ENCODE results near the gene TPSD1.

The TPSD1 gene

GRCh38 chr16:1216681-1217400 lies 39.0 kb upstream of the TPSD1 start:
- Histone ChIP-seq H3K9me2 (replicated peaks; ENCODE audit: insufficient read depth, low read length) (no peaks in the 10 kb centered on the region), H4K20me1 (ENCODE audit: low read depth, low read length) (no peaks in the 10 kb centered on the region), H3K4me3 (ENCODE audit: insufficient read depth, low read length, poor library complexity, severe bottlenecking) (no peak overlapping the region), H3K4me2 (ENCODE audit: low read depth, low read length, poor library complexity, severe bottlenecking) (no peak overlapping the region), H3K36me3 (ENCODE audit: low read length) (no peaks in the 10 kb centered on the region), H3K79me2 (ENCODE audit: insufficient read depth, low read length) (no peaks in the 10 kb centered on the region), H3K9me3 (ENCODE audit: insufficient read depth, low read length) (no peaks in the 10 kb centered on the region), H3F3A (ENCODE audit: insufficient read depth) (no peaks in the 10 kb centered on the region), H3K27ac (ENCODE audit: low read depth, low read length) (no peak overlapping the region), H2AFZ (ENCODE audit: low read depth, low read length, severe bottlenecking) (no peak overlapping the region), H3K27me3 (ENCODE audit: low read length) (no peaks in the 10 kb centered on the region), H3K9ac (ENCODE audit: low read length) (no peak overlapping the region)
- TF ChIP-seq CTCF (IDR thresholded peaks at IDR 0.05; ENCODE audit: insufficient read depth, low read length, poor library complexity, severe bottlenecking), result no peak
- TF ChIP-seq EZH2phosphoT487 (conservative IDR thresholded peaks at IDR 0.05; ENCODE audit: low read length), result no peak

- Histone ChIP-seq H3K9me2 (replicated peaks; ENCODE audit: insufficient read depth, low read length) (no peaks in the 10 kb centered on the region), H3K27me3 (ENCODE audit: low read length) (no peaks in the 10 kb centered on the region), H3K36me3 (ENCODE audit: low read length) (no peaks in the 10 kb centered on the region), H3K79me2 (ENCODE audit: insufficient read depth, low read length) (no peaks in the 10 kb centered on the region), H3K9me3 (ENCODE audit: insufficient read depth, low read length) (no peaks in the 10 kb centered on the region), H3K27ac (ENCODE audit: low read depth, low read length) (no peak overlapping the region), H4K20me1 (ENCODE audit: low read depth, low read length) (no peaks in the 10 kb centered on the region), H3K4me2 (ENCODE audit: low read depth, low read length, poor library complexity, severe bottlenecking) (no peak overlapping the region), H3K9ac (ENCODE audit: low read length) (no peak overlapping the region), H3K4me3 (ENCODE audit: insufficient read depth, low read length, poor library complexity, severe bottlenecking) (no peak overlapping the region), H3F3A (ENCODE audit: insufficient read depth) (no peaks in the 10 kb centered on the region), H2AFZ (ENCODE audit: low read depth, low read length, severe bottlenecking) (no peak overlapping the region)
- TF ChIP-seq CTCF (IDR thresholded peaks at IDR 0.05; ENCODE audit: insufficient read depth, low read length, poor library complexity, severe bottlenecking) (no peak), EZH2phosphoT487 (conservative IDR thresholded peaks at IDR 0.05; ENCODE audit: low read length) (no peak)
Measured at GRCh38 chr16:1217526-1217925, 38.3 kb upstream of the TPSD1 start.

GRCh38 chr16:1218061-1218929 lies 37.6 kb upstream of the TPSD1 start:
- no peak overlapping the region for H3K9ac ChIP-seq (ENCODE audit: low read length)
- H3K79me2 ChIP-seq (ENCODE audit: insufficient read depth, low read length), result no peaks in the 10 kb centered on the region
- no peak overlapping the region for H3K4me3 ChIP-seq (ENCODE audit: insufficient read depth, low read length, poor library complexity, severe bottlenecking)
- no peaks in the 10 kb centered on the region for H3K9me2 ChIP-seq (replicated peaks; ENCODE audit: insufficient read depth, low read length)
- H3K36me3 ChIP-seq (ENCODE audit: low read length), result no peaks in the 10 kb centered on the region
- TF ChIP-seq EZH2phosphoT487 (conservative IDR thresholded peaks at IDR 0.05; ENCODE audit: low read length), result no peak
- no peak for TF ChIP-seq CTCF (IDR thresholded peaks at IDR 0.05; ENCODE audit: insufficient read depth, low read length, poor library complexity, severe bottlenecking)
- no peaks in the 10 kb centered on the region for H3F3A ChIP-seq (ENCODE audit: insufficient read depth)
- H3K9me3 ChIP-seq (ENCODE audit: insufficient read depth, low read length), result no peaks in the 10 kb centered on the region
- H3K27me3 ChIP-seq (ENCODE audit: low read length), result no peaks in the 10 kb centered on the region
- H3K4me2 ChIP-seq (ENCODE audit: low read depth, low read length, poor library complexity, severe bottlenecking), result no peak overlapping the region
- H3K27ac ChIP-seq (ENCODE audit: low read depth, low read length), result no peak overlapping the region
- no peak overlapping the region for H2AFZ ChIP-seq (ENCODE audit: low read depth, low read length, severe bottlenecking)
- no peaks in the 10 kb centered on the region for H4K20me1 ChIP-seq (ENCODE audit: low read depth, low read length)

All from SU-DHL-6 (cell line).